Lower lobe of right lung (tissue), 2 donors: ENCODE results near the gene OR5P2. TPM values are rescaled to one million over a fixed set of nuclear protein-coding genes. Genes with fewer than 3 reads are reported as not detected.

Experiments used
- ATAC-seq, 2 donors: fragments of 200-7000 bp; cut with Tn5 transposase; one replicate each; pipeline ENCODE4 v1.9.1; 2020 to 2022; ENCODE audit warnings: mild to moderate bottlenecking in 2 of 2, moderate library complexity in 2 of 2
- DNase-seq: peaks from one replicate; pipeline ENCODE4 v3.0.0-alpha.2; 2020
- H3K27ac ChIP-seq: fragments of 200-600 bp; one replicate; pipeline ENCODE4 v1.8.0; 2022
- H3K27me3 ChIP-seq: fragments of 200-600 bp; one replicate; pipeline ENCODE4 v1.8.0; 2022; ENCODE audit warnings: low read depth
- H3K36me3 ChIP-seq: fragments of 200-600 bp; one replicate; pipeline ENCODE4 v1.8.0; 2022; ENCODE audit warnings: mild to moderate bottlenecking
- H3K4me1 ChIP-seq: fragments of 200-600 bp; one replicate; pipeline ENCODE4 v1.8.0; 2022
- H3K4me3 ChIP-seq: fragments of 200-600 bp; one replicate; pipeline ENCODE4 v1.8.0; 2022; ENCODE audit warnings: mild to moderate bottlenecking
- H3K9me3 ChIP-seq: fragments of 200-600 bp; one replicate; pipeline ENCODE4 v1.8.0; 2022
- intact Hi-C: fragments of 100-400 bp; cut with DNase I; formaldehyde crosslinking; loops from one replicate; pipeline ENCODE4 v1.11.0; 2022
- long read RNA-seq: library from polyadenylated mRNA; unstranded; transcript quantifications from one replicate; pipeline ENCODE4 v2.0.0, GENCODE V29; 2021
- total RNA-seq: library from RNA; stranded (reverse); fragmentation: NEBNext Ultra II Directional; extraction: Animal tissue kit (Norgen Biotek cat#: 25700); gene quantifications from one replicate; pipeline ENCODE4 v1.2.1, GENCODE V29; 2021
- TF ChIP-seq, protein P1 (sequence below): fragments of 200-600 bp; IDR thresholded peaks from one replicate; pipeline ENCODE4 v1.8.0; 2022; ENCODE audit warnings: antibody characterized with exemption, mild to moderate bottlenecking
- donor health status: DM: no; HTN: yes; CAD: no; lungs with severe emphysema.

Gene OR5P2, protein sequence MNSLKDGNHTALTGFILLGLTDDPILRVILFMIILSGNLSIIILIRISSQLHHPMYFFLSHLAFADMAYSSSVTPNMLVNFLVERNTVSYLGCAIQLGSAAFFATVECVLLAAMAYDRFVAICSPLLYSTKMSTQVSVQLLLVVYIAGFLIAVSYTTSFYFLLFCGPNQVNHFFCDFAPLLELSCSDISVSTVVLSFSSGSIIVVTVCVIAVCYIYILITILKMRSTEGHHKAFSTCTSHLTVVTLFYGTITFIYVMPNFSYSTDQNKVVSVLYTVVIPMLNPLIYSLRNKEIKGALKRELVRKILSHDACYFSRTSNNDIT
- total RNA-seq: 2.2 TPM
- long read RNA-seq: 0 reads

DNA sequence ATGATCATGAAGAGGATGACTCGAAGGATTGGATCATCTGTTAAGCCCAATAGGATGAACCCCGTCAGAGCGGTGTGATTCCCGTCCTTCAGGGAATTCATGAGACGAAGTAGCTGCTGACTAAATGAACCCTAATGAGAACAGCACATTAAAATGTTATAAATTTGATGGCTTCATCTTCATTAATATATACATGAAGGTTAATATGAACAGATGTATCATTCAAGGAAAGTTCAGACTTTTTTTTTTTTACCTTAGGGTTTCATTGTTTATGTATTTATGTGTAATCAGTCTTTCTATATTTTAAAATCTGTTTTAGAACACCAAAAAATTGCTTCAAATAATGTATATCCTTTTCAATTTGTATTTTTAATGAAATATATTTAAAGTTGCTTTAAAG lies at the start of gene OR5P2:
Gene OR5P2, minus strand, starts transcription at position 101 of the 400 bp plus-strand sequence. Its CDS starts 0 bp downstream, at position 101.
- TF ChIP-seq, protein P1, sequence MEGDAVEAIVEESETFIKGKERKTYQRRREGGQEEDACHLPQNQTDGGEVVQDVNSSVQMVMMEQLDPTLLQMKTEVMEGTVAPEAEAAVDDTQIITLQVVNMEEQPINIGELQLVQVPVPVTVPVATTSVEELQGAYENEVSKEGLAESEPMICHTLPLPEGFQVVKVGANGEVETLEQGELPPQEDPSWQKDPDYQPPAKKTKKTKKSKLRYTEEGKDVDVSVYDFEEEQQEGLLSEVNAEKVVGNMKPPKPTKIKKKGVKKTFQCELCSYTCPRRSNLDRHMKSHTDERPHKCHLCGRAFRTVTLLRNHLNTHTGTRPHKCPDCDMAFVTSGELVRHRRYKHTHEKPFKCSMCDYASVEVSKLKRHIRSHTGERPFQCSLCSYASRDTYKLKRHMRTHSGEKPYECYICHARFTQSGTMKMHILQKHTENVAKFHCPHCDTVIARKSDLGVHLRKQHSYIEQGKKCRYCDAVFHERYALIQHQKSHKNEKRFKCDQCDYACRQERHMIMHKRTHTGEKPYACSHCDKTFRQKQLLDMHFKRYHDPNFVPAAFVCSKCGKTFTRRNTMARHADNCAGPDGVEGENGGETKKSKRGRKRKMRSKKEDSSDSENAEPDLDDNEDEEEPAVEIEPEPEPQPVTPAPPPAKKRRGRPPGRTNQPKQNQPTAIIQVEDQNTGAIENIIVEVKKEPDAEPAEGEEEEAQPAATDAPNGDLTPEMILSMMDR: no peak
- intact Hi-C loops: no loop called here
- no peaks in the 10 kb centered on the region for H3K36me3 ChIP-seq
- no peak within 1 kb of the TSS for H3K4me3 ChIP-seq
- H3K27me3 ChIP-seq: no peaks in the 10 kb centered on the region
- no peaks in the 10 kb centered on the region for H3K9me3 ChIP-seq
- DNase-seq (no peak), ATAC-seq (no peak)
- no peak within 1 kb of the TSS for H3K27ac ChIP-seq
- H3K4me1 ChIP-seq: no peaks in the 10 kb centered on the region

DNA sequence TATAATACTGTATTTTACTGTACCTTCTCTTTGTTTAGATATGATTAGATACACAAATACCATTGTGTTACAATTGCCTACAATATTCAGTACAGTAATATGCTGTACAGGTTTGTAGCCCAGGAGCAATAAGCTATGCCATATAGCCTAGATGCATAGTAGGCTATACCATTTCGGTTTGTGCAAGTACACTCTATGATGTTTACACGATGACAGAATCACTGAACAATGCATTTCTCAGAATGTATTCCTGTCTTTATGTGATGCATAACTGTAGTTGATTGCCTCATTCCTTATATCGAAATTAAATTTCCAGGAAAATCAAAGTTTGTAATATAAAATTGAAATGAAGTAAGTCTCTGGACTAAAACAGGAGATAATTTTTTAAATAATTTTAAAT lies 49.3 kb upstream of the OR5P2 start:
- H3K9me3 ChIP-seq: no peaks in the 10 kb centered on the region
- H3K4me1 ChIP-seq: no peaks in the 10 kb centered on the region
- no peak for ATAC-seq
- intact Hi-C loops: no loop called here
- no peaks in the 10 kb centered on the region for H3K36me3 ChIP-seq
- no peak for DNase-seq
- no peak overlapping the region for H3K27ac ChIP-seq
- TF ChIP-seq, protein P1: no peak
- no peaks in the 10 kb centered on the region for H3K27me3 ChIP-seq
- no peak overlapping the region for H3K4me3 ChIP-seq

DNA sequence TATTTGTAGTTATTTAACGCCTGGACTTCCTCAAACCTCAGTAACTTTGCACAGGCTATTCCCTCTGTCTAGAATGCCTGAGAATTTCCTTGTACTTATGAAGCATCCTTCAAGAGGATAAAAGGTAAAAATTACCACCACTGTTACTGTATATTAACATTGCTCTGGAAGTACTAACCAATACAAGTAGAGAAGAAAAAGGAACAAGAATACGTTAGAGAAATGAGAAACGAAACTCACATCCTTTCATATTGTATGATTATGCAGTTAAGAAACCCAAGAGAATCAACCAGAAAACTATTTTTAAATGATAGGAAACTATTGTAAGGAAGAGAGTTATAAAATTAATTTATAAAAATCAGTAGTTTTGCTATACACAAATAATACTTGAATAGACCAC lies 48.2 kb upstream of the OR5P2 start:
- ATAC-seq (no peak), DNase-seq (no peak)
- Histone ChIP-seq H3K27me3 (no peaks in the 10 kb centered on the region), H3K4me3 (no peak overlapping the region), H3K9me3 (no peaks in the 10 kb centered on the region), H3K4me1 (no peaks in the 10 kb centered on the region), H3K27ac (no peak overlapping the region), H3K36me3 (no peaks in the 10 kb centered on the region)
- intact Hi-C loops: no loop called here
- TF ChIP-seq, protein P1: no peak

DNA sequence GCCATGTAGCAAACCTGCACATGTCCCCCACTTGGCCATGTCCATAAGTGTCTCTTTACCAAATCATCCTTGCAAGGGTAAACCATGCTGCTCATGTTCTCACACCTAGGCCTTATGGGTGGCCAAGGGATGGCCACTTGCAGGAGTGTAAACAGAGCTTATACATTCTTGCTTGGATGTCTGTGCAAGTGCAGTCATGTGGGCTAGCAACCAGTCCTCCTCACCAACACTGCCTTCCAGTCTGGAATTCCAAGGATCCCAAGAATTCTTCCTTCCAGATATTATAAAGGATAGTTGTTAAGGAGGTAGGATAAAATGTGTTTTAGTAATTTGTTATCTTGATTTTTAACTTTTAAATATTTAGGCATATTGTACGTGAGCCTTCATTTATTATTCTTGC lies 47.8 kb upstream of the OR5P2 start:
- TF ChIP-seq, protein P1: no peak
- Histone ChIP-seq H3K27me3 (no peaks in the 10 kb centered on the region), H3K27ac (no peak overlapping the region), H3K4me3 (no peak overlapping the region), H3K9me3 (no peaks in the 10 kb centered on the region), H3K36me3 (no peaks in the 10 kb centered on the region), H3K4me1 (no peaks in the 10 kb centered on the region)
- intact Hi-C loops: no loop called here
- ATAC-seq (no peak), DNase-seq (no peak)

DNA sequence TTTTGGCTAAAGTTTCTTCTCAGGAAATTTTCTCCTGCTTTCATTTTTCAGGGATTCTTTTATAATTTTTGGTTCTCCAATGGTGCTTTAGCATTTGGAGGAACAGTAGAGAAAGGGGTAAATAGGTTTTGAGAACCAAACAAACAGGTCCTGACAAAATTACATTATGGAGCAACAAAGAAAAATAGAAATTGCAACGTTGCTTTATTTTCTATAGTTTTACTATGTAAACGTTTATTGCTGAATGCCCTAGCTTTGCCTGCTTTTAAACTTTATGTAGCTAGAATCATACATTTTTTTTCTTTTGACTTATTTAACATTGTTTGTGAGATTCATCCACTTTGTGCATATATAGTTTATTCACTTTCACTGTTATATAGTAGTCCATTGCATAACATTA lies 43.8 kb upstream of the OR5P2 start:
- H3K9me3 ChIP-seq: no peaks in the 10 kb centered on the region
- no peaks in the 10 kb centered on the region for H3K27me3 ChIP-seq
- intact Hi-C loops: no loop called here
- no peak overlapping the region for H3K27ac ChIP-seq
- no peaks in the 10 kb centered on the region for H3K4me1 ChIP-seq
- no peaks in the 10 kb centered on the region for H3K36me3 ChIP-seq
- H3K4me3 ChIP-seq: no peak overlapping the region
- TF ChIP-seq, protein P1: no peak
- DNase-seq: no peak
- no peak for ATAC-seq
